ENCODE data around the gene VSTM2L.
A peak's percentile ranks its signal among the peaks of the same experiment; 100 is the strongest.

VSTM2L gene

GRCh38 chr20:37920679-37921322 is 17.9 kb downstream of the VSTM2L start:
- peaks cover 3% of the 10 kb centered on the region for H3K27me3 ChIP-seq (ENCODE audit: insufficient read depth, poor library complexity, severe bottlenecking)
- H3K36me3 ChIP-seq (ENCODE audit: low read depth) = no peaks in the 10 kb centered on the region
- DNase-seq (ENCODE audit: low spot score) (peak; percentile 75), ATAC-seq (ENCODE audit: low read depth) (no peak)
- TF ChIP-seq CTCF (IDR thresholded peaks at IDR 0.05; ENCODE audit: poor library complexity, severe bottlenecking) = no peak
- no peak overlapping the region for H3K4me3 ChIP-seq (ENCODE audit: severe bottlenecking)
- no peak overlapping the region for H3K27ac ChIP-seq (ENCODE audit: poor library complexity, severe bottlenecking)
- H3K4me1 ChIP-seq (ENCODE audit: insufficient read depth, poor library complexity, severe bottlenecking) = no peaks in the 10 kb centered on the region
- no peaks in the 10 kb centered on the region for H3K9me3 ChIP-seq (ENCODE audit: severe bottlenecking)

GRCh38 chr20:37921341-37921929 is 18.5 kb downstream of the VSTM2L start:
- TF ChIP-seq CTCF (IDR thresholded peaks at IDR 0.05; ENCODE audit: poor library complexity, severe bottlenecking) = no peak
- Histone ChIP-seq H3K4me3 (ENCODE audit: severe bottlenecking) (no peak overlapping the region), H3K9me3 (ENCODE audit: severe bottlenecking) (no peaks in the 10 kb centered on the region), H3K27ac (ENCODE audit: poor library complexity, severe bottlenecking) (no peak overlapping the region), H3K4me1 (ENCODE audit: insufficient read depth, poor library complexity, severe bottlenecking) (no peaks in the 10 kb centered on the region), H3K36me3 (ENCODE audit: low read depth) (no peaks in the 10 kb centered on the region), H3K27me3 (ENCODE audit: insufficient read depth, poor library complexity, severe bottlenecking) (peaks cover 2% of the 10 kb centered on the region)
- no peak for ATAC-seq (ENCODE audit: low read depth)
- no peak for DNase-seq (ENCODE audit: low spot score)

- TF ChIP-seq CTCF (IDR thresholded peaks at IDR 0.05; ENCODE audit: poor library complexity, severe bottlenecking) = no peak
- no peaks in the 10 kb centered on the region for H3K9me3 ChIP-seq (ENCODE audit: severe bottlenecking)
- H3K4me1 ChIP-seq (ENCODE audit: insufficient read depth, poor library complexity, severe bottlenecking) = no peaks in the 10 kb centered on the region
- no peaks in the 10 kb centered on the region for H3K36me3 ChIP-seq (ENCODE audit: low read depth)
- DNase-seq (ENCODE audit: low spot score) = no peak
- no peak for ATAC-seq (ENCODE audit: low read depth)
- no peak overlapping the region for H3K4me3 ChIP-seq (ENCODE audit: severe bottlenecking)
- no peak overlapping the region for H3K27ac ChIP-seq (ENCODE audit: poor library complexity, severe bottlenecking)
- H3K27me3 ChIP-seq (ENCODE audit: insufficient read depth, poor library complexity, severe bottlenecking) = no peaks in the 10 kb centered on the region
These were observed 19.1 kb downstream of the VSTM2L start for GRCh38 chr20:37922016-37922415.

GRCh38 chr20:37925265-37926165 is 22.6 kb downstream of the VSTM2L start:
- Histone ChIP-seq H3K27me3 (ENCODE audit: insufficient read depth, poor library complexity, severe bottlenecking) (no peaks in the 10 kb centered on the region), H3K9me3 (ENCODE audit: severe bottlenecking) (no peaks in the 10 kb centered on the region), H3K4me3 (ENCODE audit: severe bottlenecking) (no peak overlapping the region), H3K36me3 (ENCODE audit: low read depth) (no peaks in the 10 kb centered on the region), H3K27ac (ENCODE audit: poor library complexity, severe bottlenecking) (no peak overlapping the region), H3K4me1 (ENCODE audit: insufficient read depth, poor library complexity, severe bottlenecking) (no peaks in the 10 kb centered on the region)
- no peak for TF ChIP-seq CTCF (IDR thresholded peaks at IDR 0.05; ENCODE audit: poor library complexity, severe bottlenecking)
- ATAC-seq (ENCODE audit: low read depth) (no peak), DNase-seq (ENCODE audit: low spot score) (peak; percentile 78)
